Neuronal stem cell (in vitro differentiated cells): ENCODE data around the gene NUDT14.
A peak's percentile ranks its signal among the peaks of the same experiment; 100 is the strongest.

ENCODE experiments used
- DNase-seq: peaks from one replicate; pipeline ENCODE4 v3.0.0-alpha.2; 2013; ENCODE audit warnings: low spot score
- H2AFZ ChIP-seq: one replicate; pipeline ENCODE4 v1.6.1; 2013; ENCODE audit warnings: mild to moderate bottlenecking, low read length, inconsistent platforms
- H2AK5ac ChIP-seq: 2 replicates; pipeline ENCODE4 v1.6.1; 2013; ENCODE audit warnings: low read depth, mild to moderate bottlenecking, inconsistent platforms, low read length, moderate library complexity, mixed read lengths
- H2BK120ac ChIP-seq: 2 replicates; pipeline ENCODE4 v1.6.1; 2013; ENCODE audit warnings: low read depth, mild to moderate bottlenecking, inconsistent platforms, low read length, moderate library complexity, mixed read lengths
- H2BK12ac ChIP-seq: one replicate; pipeline ENCODE4 v1.6.1; 2013; ENCODE audit warnings: low read length, inconsistent platforms
- H2BK15ac ChIP-seq: 2 replicates; pipeline ENCODE4 v1.6.1; 2013; ENCODE audit warnings: mild to moderate bottlenecking, low read length, inconsistent platforms, mixed read lengths
- H2BK5ac ChIP-seq: one replicate; pipeline ENCODE4 v1.6.1; 2013; ENCODE audit warnings: inconsistent platforms, mild to moderate bottlenecking, low read length, moderate library complexity
- H3K14ac ChIP-seq: one replicate; pipeline ENCODE4 v1.6.1; 2013; ENCODE audit warnings: low read length, inconsistent platforms
- H3K18ac ChIP-seq: 2 replicates; pipeline ENCODE4 v1.6.1; 2013; ENCODE audit warnings: low read length, inconsistent platforms
- H3K23ac ChIP-seq: 2 replicates; pipeline ENCODE4 v1.6.1; 2013; ENCODE audit warnings: low read depth, mild to moderate bottlenecking, mixed read lengths, low read length, inconsistent platforms; ENCODE audit not compliant: poor library complexity
- H3K27ac ChIP-seq: replicated peaks from 3 replicates; pipeline ENCODE4 v1.5.1; 2013; ENCODE audit warnings: low read length, inconsistent platforms
- H3K27me3 ChIP-seq, 3 experiments: 2 replicates each; pipeline ENCODE4 v1.6.1; 2013; ENCODE audit warnings: low read length in 3 of 3, mild to moderate bottlenecking in 2 of 3, inconsistent platforms in 1 of 3, low read depth in 1 of 3, mixed read lengths in 1 of 3, moderate library complexity in 1 of 3; ENCODE audit not compliant: control insufficient read depth in 3 of 3, insufficient read depth in 3 of 3
- H3K36me3 ChIP-seq, 2 donors: replicated peaks in 1 of 2; 2 replicates each; pipeline ENCODE4 v1.6.1; 2013; ENCODE audit warnings: low read length in 2 of 2; ENCODE audit not compliant: control insufficient read depth in 2 of 2, insufficient read depth in 2 of 2
- H3K4ac ChIP-seq: 2 replicates; pipeline ENCODE4 v1.6.1; 2013; ENCODE audit warnings: inconsistent platforms, mild to moderate bottlenecking, low read length, moderate library complexity
- H3K4me1 ChIP-seq, 2 donors: 1 replicate in 1 of 2; 2 replicates in 1 of 2; pipeline ENCODE4 v1.6.1; 2013; ENCODE audit warnings: low read length in 2 of 2, low read depth in 1 of 2; ENCODE audit not compliant: control insufficient read depth in 2 of 2, insufficient read depth in 1 of 2
- H3K4me2 ChIP-seq: one replicate; pipeline ENCODE4 v1.6.1; 2013; ENCODE audit warnings: mild to moderate bottlenecking, low read length, inconsistent platforms; ENCODE audit not compliant: insufficient read depth, poor library complexity, severe bottlenecking
- H3K4me3 ChIP-seq, 2 donors: 2 replicates each; pipeline ENCODE4 v1.5.1; 2013; ENCODE audit warnings: low read length in 2 of 2, mild to moderate bottlenecking in 2 of 2, inconsistent platforms in 1 of 2, moderate library complexity in 1 of 2
- H3K79me1 ChIP-seq: one replicate; pipeline ENCODE4 v1.6.1; 2013; ENCODE audit warnings: low read depth, mild to moderate bottlenecking, inconsistent platforms, low read length, moderate library complexity
- H3K9ac ChIP-seq: one replicate; pipeline ENCODE4 v1.6.1; 2013; ENCODE audit warnings: mild to moderate bottlenecking, low read depth, low read length, inconsistent platforms; ENCODE audit not compliant: poor library complexity
- H3K9me3 ChIP-seq, 2 donors: replicated peaks in 1 of 2; 2 replicates each; pipeline versions ENCODE3 to v1.6.1; 2013; ENCODE audit warnings: low read length in 2 of 2, mild to moderate bottlenecking in 2 of 2, inconsistent platforms in 1 of 2, low read depth in 1 of 2, mixed read lengths in 1 of 2, moderate library complexity in 1 of 2; ENCODE audit not compliant: control insufficient read depth in 2 of 2, insufficient read depth in 1 of 2
- H4K8ac ChIP-seq: one replicate; pipeline ENCODE4 v1.6.1; 2013; ENCODE audit warnings: low read depth, mild to moderate bottlenecking, inconsistent platforms, low read length, moderate library complexity
- H4K91ac ChIP-seq: one replicate; pipeline ENCODE4 v1.6.1; 2013; ENCODE audit warnings: low read length, low read depth, mild to moderate bottlenecking, inconsistent platforms; ENCODE audit not compliant: poor library complexity
- WGBS, 2 donors: extraction: QIAGEN DNeasy Blood & Tissue Kit; methylation state at CpG; one replicate each; pipeline ENCODE4 v1.1.7; 2013; ENCODE audit warnings: missing lambda C conversion rate in 2 of 2, mixed read lengths in 1 of 2; ENCODE audit not compliant: insufficient read length in 2 of 2, insufficient replicate concordance in 1 of 2; ENCODE audit errors: extremely low coverage in 2 of 2; 5-methylcytosine and 5-hydroxymethylcytosine counted together

Gene NUDT14

DNA sequence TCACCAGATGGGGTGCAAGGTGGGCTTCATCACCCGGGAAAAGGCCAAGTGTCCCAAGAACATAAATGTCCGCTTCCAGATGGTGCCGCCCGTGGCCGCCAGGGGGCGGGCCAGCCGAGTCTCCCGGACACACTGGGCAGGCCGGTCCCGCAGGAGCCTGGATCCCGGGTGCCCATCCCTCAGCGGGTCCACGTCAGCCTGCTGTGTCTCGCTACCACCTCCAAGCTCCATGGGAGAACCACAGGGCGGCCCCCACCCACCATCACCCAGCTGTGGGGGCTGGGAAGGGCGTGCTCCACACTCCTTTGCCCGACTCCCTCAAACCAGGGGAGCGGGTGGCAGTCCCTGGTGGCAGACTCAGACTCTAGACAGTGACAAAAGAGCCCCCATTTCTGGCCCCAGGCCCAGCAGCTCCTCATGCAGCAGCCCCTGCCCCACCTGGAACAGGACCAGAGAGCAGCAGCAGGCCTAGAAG, 22.0 kb upstream of the NUDT14 start:
- Histone ChIP-seq H2AFZ (peak overlapping the region; percentile 86), H2BK120ac (no peak overlapping the region), H2BK15ac (peak overlapping the region; percentile 65), H3K79me1 (peaks cover 3% of the 10 kb centered on the region), H3K36me3 (no peaks in the 10 kb centered on the region), H3K27ac (no peak overlapping the region), H3K4me3 (no peak overlapping the region), H2BK5ac (peak overlapping the region; percentile 60), H3K4ac (no peak overlapping the region), H2BK12ac (peak overlapping the region; percentile 24), H4K8ac (peak overlapping the region; percentile 92), H3K9ac (peak overlapping the region; percentile 74), H3K18ac (peak overlapping the region; percentile 88), H3K4me1 (peaks cover 11 to 22% of the 10 kb centered on the region in 2 donors), H3K14ac (peak overlapping the region; percentile 64), H3K4me2 (peak overlapping the region; percentile 52), H3K23ac (peak overlapping the region; percentile 20), H3K27me3 (peaks cover 0 to 2% (median 0%) of the 10 kb centered on the region in 3 experiments), H4K91ac (no peak overlapping the region), H2AK5ac (peak overlapping the region; percentile 71), H3K9me3 (peaks cover 0 to 2% of the 10 kb centered on the region in 2 donors)
- DNase-seq = peak; percentile 74
- WGBS, 2 donors = no CpG with 5 or more reads among the region's 18 CpGs

GRCh38 chr14:105201925-105202513, 20.9 kb upstream of the NUDT14 start:
- Histone ChIP-seq H3K4me1 (peaks cover 18 to 30% of the 10 kb centered on the region in 2 donors), H2BK120ac (no peak overlapping the region), H3K23ac (no peak overlapping the region), H2AK5ac (peak overlapping the region; percentile 98), H3K27ac (no peak overlapping the region), H3K18ac (peak overlapping the region; percentile 15), H3K9ac (no peak overlapping the region), H3K4me3 (no peak overlapping the region), H3K4ac (no peak overlapping the region), H2BK5ac (no peak overlapping the region), H3K14ac (peak overlapping the region; percentile 23), H3K4me2 (no peak overlapping the region), H4K91ac (no peak overlapping the region), H2BK12ac (peak overlapping the region; percentile 17), H2AFZ (peak overlapping the region; percentile 70), H3K79me1 (peaks cover 3% of the 10 kb centered on the region), H3K36me3 (no peaks in the 10 kb centered on the region), H2BK15ac (peak overlapping the region; percentile 1), H3K27me3 (peaks cover 0 to 2% (median 0%) of the 10 kb centered on the region in 3 experiments), H4K8ac (no peak overlapping the region), H3K9me3 (peaks cover 0 to 2% of the 10 kb centered on the region in 2 donors)
- no peak for DNase-seq
- WGBS, 2 donors = no CpG with 5 or more reads among the region's 20 CpGs

DNA sequence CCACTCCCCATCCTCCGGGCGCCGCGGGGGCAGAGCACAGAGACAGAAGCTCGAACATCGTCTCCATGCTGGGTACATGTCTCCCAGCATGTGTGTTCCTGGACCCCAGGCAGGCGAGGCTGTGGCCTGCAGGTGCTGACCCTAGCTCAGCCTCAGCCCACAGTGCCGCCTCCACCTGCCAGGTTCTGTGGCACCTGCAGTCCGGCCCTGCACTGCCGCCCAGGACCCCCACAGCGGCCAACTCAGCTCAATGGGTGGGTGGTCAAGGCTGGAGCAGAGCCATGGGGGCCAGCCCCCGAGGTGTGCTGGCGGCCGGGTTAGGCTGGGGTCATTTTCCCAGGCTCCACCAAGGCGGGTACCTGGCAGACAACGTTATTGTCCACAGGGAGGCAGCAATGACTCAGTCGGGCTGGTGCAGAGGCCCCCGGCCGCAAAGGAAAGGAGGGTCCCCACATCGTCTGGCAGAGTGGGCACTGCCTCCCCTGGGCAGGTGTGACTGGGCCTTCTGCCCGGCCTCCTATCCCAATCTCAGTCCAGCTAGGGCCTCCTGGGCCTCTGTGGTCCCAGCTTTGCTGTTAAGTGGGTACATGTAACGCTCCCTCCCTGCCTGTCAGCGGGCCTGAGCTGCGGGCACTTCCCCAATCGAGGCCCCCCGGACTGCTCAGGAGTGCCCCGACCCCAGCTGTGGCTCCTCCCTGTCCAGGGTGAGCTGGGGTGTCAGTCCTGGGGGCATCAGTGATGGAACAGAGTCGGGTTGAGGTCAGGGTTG, 20.2 kb upstream of the NUDT14 start:
- Histone ChIP-seq H3K9ac (peak overlapping the region; percentile 12), H3K27ac (no peak overlapping the region), H3K4me1 (peaks cover 20 to 35% of the 10 kb centered on the region in 2 donors), H3K4me2 (no peak overlapping the region), H3K36me3 (no peaks in the 10 kb centered on the region), H2AFZ (peak overlapping the region; percentile 70), H3K14ac (peak overlapping the region; percentile 85), H3K4me3 (no peak overlapping the region), H2BK5ac (peak overlapping the region; percentile 61), H4K8ac (no peak overlapping the region), H3K18ac (peak overlapping the region; percentile 24), H2BK15ac (peak overlapping the region; percentile 78), H3K27me3 (peaks cover 0 to 2% (median 0%) of the 10 kb centered on the region in 3 experiments), H3K4ac (peak overlapping the region; percentile 80), H4K91ac (peak overlapping the region; percentile 64), H3K79me1 (peaks cover 3% of the 10 kb centered on the region), H3K23ac (peak overlapping the region; percentile 87), H2BK120ac (no peak overlapping the region), H2AK5ac (peak overlapping the region; percentile 98), H2BK12ac (peak overlapping the region; percentile 75), H3K9me3 (peaks cover 0 to 2% of the 10 kb centered on the region in 2 donors)
- WGBS, 2 donors = no CpG with 5 or more reads among the region's 28 CpGs
- no peak for DNase-seq

- Histone ChIP-seq H3K9me3 (peaks cover 0 to 2% of the 10 kb centered on the region in 2 donors), H2BK15ac (peak overlapping the region; percentile 78), H3K9ac (peak overlapping the region; percentile 12), H3K14ac (peak overlapping the region; percentile 85), H3K27ac (no peak overlapping the region), H4K91ac (peak overlapping the region; percentile 42), H3K4ac (peak overlapping the region; percentile 80), H3K4me1 (peaks cover 25 to 41% of the 10 kb centered on the region in 2 donors), H2AK5ac (peak overlapping the region; percentile 98), H3K79me1 (peaks cover 1% of the 10 kb centered on the region), H3K4me3 (no peak overlapping the region), H2BK12ac (peak overlapping the region; percentile 75), H3K4me2 (no peak overlapping the region), H2BK5ac (peak overlapping the region; percentile 61), H4K8ac (no peak overlapping the region), H3K36me3 (no peaks in the 10 kb centered on the region), H2AFZ (no peak overlapping the region), H2BK120ac (no peak overlapping the region), H3K27me3 (peaks cover 0 to 2% (median 0%) of the 10 kb centered on the region in 3 experiments), H3K23ac (peak overlapping the region; percentile 25), H3K18ac (peak overlapping the region; percentile 80)
- no peak for DNase-seq
- no CpG with 5 or more reads among the region's 16 CpGs for WGBS, 2 donors
Measured at GRCh38 chr14:105200641-105201040, 19.5 kb upstream of the NUDT14 start.
